ENCODE data around the gene FNBP1L.

- no peak for TF ChIP-seq CTCF (IDR thresholded peaks at IDR 0.05)
- TF ChIP-seq POLR2A (IDR thresholded peaks at IDR 0.05), result no peak
Measured at GRCh38 chr1:93579891-93580290, 132.0 kb downstream of the FNBP1L start.
